HG03520 (cell line): Measurements from ENCODE around the gene ANKRD49.

ENCODE experiments used
- ATAC-seq: cut with Tn5 transposase; IDR thresholded peaks from one replicate; pipeline ENCODE4 v1.9.1; 2021; ENCODE audit warnings: mild to moderate bottlenecking, moderate library complexity; ENCODE audit not compliant: unreplicated experiment

Gene ANKRD49

GRCh38 chr11:94543695-94544645 lies 50.2 kb downstream of the ANKRD49 start, which contains the start of gene FUT4:
Gene FUT4, plus strand, starts transcription at chr11:94543921. Its CDS starts 213 bp downstream, at chr11:94544134.
- peak; percentile 80 for ATAC-seq

GRCh38 chr11:94544646-94545263 lies 51.0 kb downstream of the ANKRD49 start:
- no peak for ATAC-seq

- ATAC-seq: no peak
Observed at GRCh38 chr11:94545264-94546161, 51.7 kb downstream of the ANKRD49 start.

- ATAC-seq: no peak
Observed at GRCh38 chr11:94546162-94546470, 52.3 kb downstream of the ANKRD49 start.

GRCh38 chr11:94546886-94547285 lies 53.1 kb downstream of the ANKRD49 start:
- ATAC-seq: no peak

- no peak for ATAC-seq
Observed at GRCh38 chr11:94549146-94549545, 55.4 kb downstream of the ANKRD49 start.
